Thoracic aorta (tissue), 2 donors: ENCODE results near the gene L3MBTL1. TPM values are rescaled to one million over a fixed set of nuclear protein-coding genes. Genes with fewer than 3 reads are reported as not detected.
A peak's percentile ranks its signal among the peaks of the same experiment; 100 is the strongest.

Experiments used
- ATAC-seq: fragments of 150-250 bp; one replicate; pipeline ENCODE4 v1.8.0; 2017; ENCODE audit warnings: low read depth; ENCODE audit not compliant: insufficient number of reproducible peaks, low FRiP score
- DNase-seq: peaks from one replicate; pipeline ENCODE4 v3.0.0-alpha.2; 2020; ENCODE audit warnings: low spot score
- H3K27ac ChIP-seq, 2 donors: fragments of 200-600 bp; sonication (generic); 1 replicate in 1 of 2; 2 replicates in 1 of 2; pipeline ENCODE4 v1.5.1; 2016; ENCODE audit warnings: mild to moderate bottlenecking in 2 of 2, moderate library complexity in 2 of 2
- H3K27me3 ChIP-seq: fragments of 200-600 bp; sonication (generic); replicated peaks from 2 replicates; pipeline ENCODE4 v1.6.0; 2016; ENCODE audit warnings: mild to moderate bottlenecking; ENCODE audit not compliant: insufficient read depth
- H3K36me3 ChIP-seq: fragments of 200-600 bp; sonication (generic); one replicate; pipeline ENCODE4 v1.5.1; 2016
- H3K4me1 ChIP-seq, 2 donors: fragments of 200-600 bp; sonication (generic); 1 replicate in 1 of 2; 2 replicates in 1 of 2; pipeline versions ENCODE4 v1.5.1 to v1.6.0; 2016; ENCODE audit warnings: low read depth in 2 of 2, mild to moderate bottlenecking in 1 of 2; ENCODE audit not compliant: control insufficient read depth in 1 of 2
- H3K4me3 ChIP-seq: fragments of 200-600 bp; sonication (generic); 2 replicates; pipeline ENCODE4 v1.5.1; 2016; ENCODE audit warnings: mild to moderate bottlenecking
- H3K9me3 ChIP-seq: fragments of 200-600 bp; sonication (generic); 2 replicates; pipeline ENCODE4 v1.5.1; 2016
- total RNA-seq, 2 donors: library from RNA; depleted of rRNA; stranded (reverse); fragments of >200 nt; gene quantifications; one replicate each; pipeline versions ENCODE4 v1.1.0 to v1.2.3, GENCODE V29; 2016
- TF ChIP-seq, protein P1 (sequence below): fragments of 200-600 bp; sonication (generic); IDR thresholded peaks from one replicate; pipeline ENCODE4 v1.5.1; 2019; ENCODE audit warnings: antibody characterized with exemption

The L3MBTL1 gene
- total RNA-seq, 2 donors from 2014 or later: 15.3 to 21.4 TPM

DNA sequence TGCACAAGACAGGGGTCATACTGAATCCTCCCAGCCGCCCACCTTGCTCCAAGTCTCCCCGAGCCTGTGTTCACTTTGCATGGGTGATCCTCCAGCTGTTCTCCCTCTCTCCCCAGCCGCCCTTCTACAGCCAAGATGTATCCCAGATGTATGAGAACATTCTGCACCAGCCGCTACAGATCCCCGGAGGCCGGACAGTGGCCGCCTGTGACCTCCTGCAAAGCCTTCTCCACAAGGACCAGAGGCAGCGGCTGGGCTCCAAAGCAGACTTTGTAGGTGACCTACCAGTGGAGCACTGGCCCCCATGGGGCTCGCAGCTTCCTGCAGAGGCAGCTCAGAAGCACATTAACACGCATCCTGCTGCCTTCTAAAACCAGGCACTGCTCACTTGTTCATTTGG is 68.6 kb downstream of the L3MBTL1 start:
- no peaks in the 10 kb centered on the region for H3K9me3 ChIP-seq
- no peak for ATAC-seq
- DNase-seq: no peak
- no peaks in the 10 kb centered on the region for H3K36me3 ChIP-seq
- H3K4me1 ChIP-seq: no peaks in the 10 kb centered on the region
- H3K27me3 ChIP-seq: no peaks in the 10 kb centered on the region
- H3K4me3 ChIP-seq: no peak overlapping the region
- no peak overlapping the region for H3K27ac ChIP-seq
- TF ChIP-seq, protein P1, sequence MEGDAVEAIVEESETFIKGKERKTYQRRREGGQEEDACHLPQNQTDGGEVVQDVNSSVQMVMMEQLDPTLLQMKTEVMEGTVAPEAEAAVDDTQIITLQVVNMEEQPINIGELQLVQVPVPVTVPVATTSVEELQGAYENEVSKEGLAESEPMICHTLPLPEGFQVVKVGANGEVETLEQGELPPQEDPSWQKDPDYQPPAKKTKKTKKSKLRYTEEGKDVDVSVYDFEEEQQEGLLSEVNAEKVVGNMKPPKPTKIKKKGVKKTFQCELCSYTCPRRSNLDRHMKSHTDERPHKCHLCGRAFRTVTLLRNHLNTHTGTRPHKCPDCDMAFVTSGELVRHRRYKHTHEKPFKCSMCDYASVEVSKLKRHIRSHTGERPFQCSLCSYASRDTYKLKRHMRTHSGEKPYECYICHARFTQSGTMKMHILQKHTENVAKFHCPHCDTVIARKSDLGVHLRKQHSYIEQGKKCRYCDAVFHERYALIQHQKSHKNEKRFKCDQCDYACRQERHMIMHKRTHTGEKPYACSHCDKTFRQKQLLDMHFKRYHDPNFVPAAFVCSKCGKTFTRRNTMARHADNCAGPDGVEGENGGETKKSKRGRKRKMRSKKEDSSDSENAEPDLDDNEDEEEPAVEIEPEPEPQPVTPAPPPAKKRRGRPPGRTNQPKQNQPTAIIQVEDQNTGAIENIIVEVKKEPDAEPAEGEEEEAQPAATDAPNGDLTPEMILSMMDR: no peak

DNA sequence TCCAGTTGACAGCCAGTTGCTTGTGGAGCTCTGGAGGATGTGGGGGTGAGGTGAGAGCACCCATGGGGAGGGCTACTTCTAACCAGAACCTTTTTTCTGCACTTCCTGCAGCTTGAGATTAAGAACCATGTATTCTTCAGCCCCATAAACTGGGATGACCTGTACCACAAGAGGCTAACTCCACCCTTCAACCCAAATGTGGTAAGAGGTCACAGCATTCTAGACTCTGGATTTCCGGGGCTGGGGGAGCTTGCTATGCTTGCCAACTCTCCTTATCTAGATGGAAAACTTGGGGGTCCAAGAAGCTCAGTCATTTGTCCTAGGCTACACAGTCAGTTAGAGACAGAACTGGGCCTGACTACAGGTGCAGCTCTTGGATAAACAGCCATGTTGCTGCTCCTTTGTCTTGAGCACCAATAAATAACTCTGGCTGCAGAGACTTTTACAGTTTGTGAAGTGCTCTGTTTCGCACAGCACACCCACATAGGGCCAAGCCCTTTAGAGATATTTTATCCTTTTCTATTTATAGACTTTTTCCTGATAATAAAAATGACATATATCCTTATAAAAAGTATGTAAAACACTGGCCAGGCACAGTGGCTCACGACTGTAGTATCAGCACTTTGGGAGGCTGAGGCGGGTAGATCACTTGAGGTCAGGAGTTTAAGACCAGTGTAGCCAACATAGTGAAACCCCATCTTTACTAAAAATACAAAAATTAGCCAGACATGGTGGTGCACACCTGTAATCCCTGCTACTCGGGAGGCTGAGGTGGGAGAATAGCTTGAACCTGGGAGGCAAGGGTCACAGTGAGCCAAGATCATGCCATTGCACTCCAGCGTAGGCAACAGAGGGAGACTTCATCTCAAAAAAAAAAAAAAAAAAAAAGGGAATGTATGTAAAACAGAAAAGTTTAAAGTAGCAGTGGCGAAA is 72.6 kb downstream of the L3MBTL1 start:
- ATAC-seq (no peak), DNase-seq (no peak)
- Histone ChIP-seq H3K4me1 (no peaks in the 10 kb centered on the region), H3K27ac (no peak overlapping the region), H3K9me3 (no peaks in the 10 kb centered on the region), H3K36me3 (no peaks in the 10 kb centered on the region), H3K4me3 (no peak overlapping the region), H3K27me3 (no peaks in the 10 kb centered on the region)
- TF ChIP-seq, protein P1: no peak

DNA sequence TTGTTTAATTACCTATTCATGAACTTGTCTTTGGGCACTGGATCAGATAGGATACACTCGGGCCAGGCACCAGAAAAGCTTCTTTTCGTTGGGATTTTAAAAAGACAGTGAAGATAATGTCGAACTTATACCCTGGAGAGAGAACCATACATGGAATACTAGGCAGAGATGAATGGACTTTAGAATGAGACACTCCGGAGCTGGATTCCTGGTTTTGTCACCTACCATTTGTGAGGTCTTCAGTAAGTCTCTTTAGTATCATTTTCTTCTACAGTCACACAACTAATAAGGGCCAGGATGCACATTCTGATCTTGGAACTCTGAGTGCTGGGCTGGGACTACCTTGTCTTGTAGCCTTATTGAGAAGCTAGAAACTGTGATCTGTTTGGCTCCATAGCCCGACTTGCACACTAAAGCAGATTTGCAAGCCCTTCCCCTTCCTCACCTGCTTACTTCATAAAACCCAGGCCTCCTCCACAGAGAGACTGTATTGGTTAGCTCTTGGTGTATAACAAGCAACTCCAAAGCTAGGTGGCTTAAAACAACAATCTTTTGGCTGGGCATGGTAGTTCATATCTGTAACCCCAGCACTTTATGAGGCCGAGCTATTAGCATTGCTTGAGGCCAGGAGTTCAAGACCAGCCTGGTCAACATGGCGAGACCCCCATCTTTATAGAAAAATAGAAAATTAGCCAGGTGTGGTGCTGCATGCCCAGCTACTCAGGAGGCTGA is 75.8 kb downstream of the L3MBTL1 start:
- no peak for ATAC-seq
- TF ChIP-seq, protein P1: no peak

DNA sequence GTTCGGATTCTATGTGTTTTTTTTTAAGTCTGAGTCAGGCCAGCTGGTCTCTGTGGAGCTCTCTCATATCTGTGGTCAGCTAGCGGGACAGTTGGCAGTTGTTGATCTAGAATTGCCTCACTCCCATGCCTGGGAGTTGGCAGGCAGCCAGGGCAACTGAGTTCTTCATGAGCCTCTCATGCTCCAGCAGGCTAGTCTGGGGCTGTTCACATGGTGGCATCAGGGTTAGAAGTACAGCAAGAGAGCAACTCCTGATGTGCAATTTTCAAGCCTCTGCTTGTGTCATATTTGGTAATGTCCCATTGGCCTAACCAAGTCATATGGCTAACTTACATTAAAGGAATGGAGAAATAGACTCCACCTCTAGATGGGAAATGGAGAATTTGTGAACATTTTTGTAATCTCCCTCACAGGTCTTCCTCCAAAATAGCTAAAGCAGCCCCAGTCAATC is 76.5 kb downstream of the L3MBTL1 start:
- peak; percentile 43 for DNase-seq
- Histone ChIP-seq H3K36me3 (no peaks in the 10 kb centered on the region), H3K4me1 (no peaks in the 10 kb centered on the region), H3K9me3 (no peaks in the 10 kb centered on the region), H3K27ac (no peak overlapping the region), H3K27me3 (no peaks in the 10 kb centered on the region), H3K4me3 (no peak overlapping the region)
- TF ChIP-seq, protein P1: no peak
- peak; percentile 45 for ATAC-seq

More for the DNA sequence above, 75.8 kb downstream of the L3MBTL1 start:
- no peaks in the 10 kb centered on the region for H3K36me3 ChIP-seq
- H3K4me1 ChIP-seq: no peaks in the 10 kb centered on the region
- no peaks in the 10 kb centered on the region for H3K9me3 ChIP-seq
- no peak overlapping the region for H3K4me3 ChIP-seq
- no peaks in the 10 kb centered on the region for H3K27me3 ChIP-seq
- DNase-seq: no peak
- H3K27ac ChIP-seq: no peak overlapping the region

DNA sequence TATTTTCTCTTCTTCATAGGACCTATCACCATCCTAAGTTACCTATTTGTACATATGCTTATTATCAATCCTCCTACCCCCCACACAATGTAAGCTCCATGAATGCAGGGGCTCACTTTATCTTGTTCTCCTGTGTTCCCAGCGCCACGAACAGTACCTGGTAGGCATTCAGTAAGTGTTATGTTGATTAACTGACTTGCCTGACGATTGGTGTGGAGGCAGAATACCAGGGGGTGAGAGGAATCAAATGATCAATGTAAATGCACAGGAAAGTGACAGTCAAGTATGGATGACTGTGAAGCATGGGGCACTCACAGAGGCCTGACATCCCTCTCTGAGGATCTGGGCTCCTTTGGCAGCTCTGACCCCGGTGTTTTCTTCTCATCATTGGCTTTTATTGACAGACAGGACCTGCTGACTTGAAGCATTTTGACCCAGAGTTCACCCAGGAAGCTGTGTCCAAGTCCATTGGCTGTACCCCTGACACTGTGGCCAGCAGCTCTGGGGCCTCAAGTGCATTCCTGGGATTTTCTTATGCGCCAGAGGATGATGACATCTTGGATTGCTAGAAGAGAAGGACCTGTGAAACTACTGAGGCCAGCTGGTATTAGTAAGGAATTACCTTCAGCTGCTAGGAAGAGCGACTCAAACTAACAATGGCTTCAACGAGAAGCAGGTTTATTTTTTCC is 77.1 kb downstream of the L3MBTL1 start:
- Histone ChIP-seq H3K27me3 (no peaks in the 10 kb centered on the region), H3K4me3 (no peak overlapping the region), H3K9me3 (no peaks in the 10 kb centered on the region), H3K4me1 (peaks cover 0 to under 1% of the 10 kb centered on the region in 2 donors), H3K27ac (no peak overlapping the region), H3K36me3 (no peaks in the 10 kb centered on the region)
- DNase-seq (no peak), ATAC-seq (no peak)
- TF ChIP-seq, protein P1: no peak
